ENCODE data around the gene PLEKHH2.

Gene PLEKHH2

GRCh38 chr2:43803113-43803512 lies 166.1 kb downstream of the PLEKHH2 start:
- POLR2A ChIA-PET: no interaction called here
- Histone ChIP-seq H3K4me1 (ENCODE audit: control extremely low read depth in 1 of 4, control insufficient read depth in 4 of 4, insufficient read depth in 4 of 4, low read length in 3 of 4) (no peaks in the 10 kb centered on the region), H3K27ac (ENCODE audit: insufficient read depth in 1 of 2, low read depth in 1 of 2, low read length in 2 of 2, poor library complexity in 1 of 2, severe bottlenecking in 2 of 2) (no peak overlapping the region), H3K36me3 (ENCODE audit: control insufficient read depth in 4 of 4, insufficient read depth in 4 of 4, low read length in 3 of 4) (peaks cover 0 to 6% (median 3%) of the 10 kb centered on the region in 4 experiments), H3K27me3 (replicated peaks in 2 of 5; ENCODE audit: control insufficient read depth in 4 of 5, insufficient read depth in 5 of 5, low read length in 4 of 5) (no peaks in the 10 kb centered on the region), H3K4me3 (ENCODE audit: control insufficient read depth in 1 of 7, extremely low read depth in 1 of 7, insufficient read depth in 4 of 7, low read depth in 2 of 7, low read length in 6 of 7) (no peak overlapping the region), H3K9me3 (ENCODE audit: control extremely low read depth in 1 of 5, control insufficient read depth in 4 of 5, insufficient read depth in 2 of 5, low read depth in 1 of 5, low read length in 4 of 5) (no peaks in the 10 kb centered on the region)
- WGBS (ENCODE audit: insufficient coverage): no CpG with 5 or more reads among the region's 1 CpG
- CTCF ChIA-PET: no interaction called here
- no peak for DNase-seq

- ChIA-PET CTCF (no interaction called here), POLR2A (no interaction called here)
- Histone ChIP-seq H3K9me3 (ENCODE audit: control extremely low read depth in 1 of 5, control insufficient read depth in 4 of 5, insufficient read depth in 2 of 5, low read depth in 1 of 5, low read length in 4 of 5) (no peaks in the 10 kb centered on the region), H3K27ac (ENCODE audit: insufficient read depth in 1 of 2, low read depth in 1 of 2, low read length in 2 of 2, poor library complexity in 1 of 2, severe bottlenecking in 2 of 2) (no peak overlapping the region), H3K4me3 (ENCODE audit: control insufficient read depth in 1 of 7, extremely low read depth in 1 of 7, insufficient read depth in 4 of 7, low read depth in 2 of 7, low read length in 6 of 7) (no peak overlapping the region), H3K27me3 (replicated peaks in 2 of 5; ENCODE audit: control insufficient read depth in 4 of 5, insufficient read depth in 5 of 5, low read length in 4 of 5) (no peaks in the 10 kb centered on the region), H3K4me1 (ENCODE audit: control extremely low read depth in 1 of 4, control insufficient read depth in 4 of 4, insufficient read depth in 4 of 4, low read length in 3 of 4) (no peaks in the 10 kb centered on the region), H3K36me3 (ENCODE audit: control insufficient read depth in 4 of 4, insufficient read depth in 4 of 4, low read length in 3 of 4) (peaks cover 0 to 10% (median 4%) of the 10 kb centered on the region in 4 experiments)
- DNase-seq: no peak
- 100% methylated on average over 1 of the region's 2 CpGs for WGBS (ENCODE audit: insufficient coverage)
These were observed 169.6 kb downstream of the PLEKHH2 start for GRCh38 chr2:43806719-43807031.

GRCh38 chr2:43810452-43810851 lies 173.4 kb downstream of the PLEKHH2 start:
- CTCF ChIA-PET: interaction anchor here (1.4 kb wide), 1 partner anchor 11 kb away, joined by 6 read pairs; no protein-coding TSS in a partner anchor
- POLR2A ChIA-PET: no interaction called here
- WGBS (ENCODE audit: insufficient coverage): 100% methylated on average over 1 of the region's 2 CpGs

GRCh38 chr2:43810888-43811287 lies 173.8 kb downstream of the PLEKHH2 start:
- ChIA-PET POLR2A (no interaction called here), CTCF (no interaction called here)
- Histone ChIP-seq H3K4me1 (ENCODE audit: control extremely low read depth in 1 of 4, control insufficient read depth in 4 of 4, insufficient read depth in 4 of 4, low read length in 3 of 4) (no peaks in the 10 kb centered on the region), H3K9me3 (ENCODE audit: control extremely low read depth in 1 of 5, control insufficient read depth in 4 of 5, insufficient read depth in 2 of 5, low read depth in 1 of 5, low read length in 4 of 5) (no peaks in the 10 kb centered on the region), H3K36me3 (ENCODE audit: control insufficient read depth in 4 of 4, insufficient read depth in 4 of 4, low read length in 3 of 4) (peaks cover 0 to 4% (median under 1%) of the 10 kb centered on the region in 4 experiments), H3K4me3 (ENCODE audit: control insufficient read depth in 1 of 7, extremely low read depth in 1 of 7, insufficient read depth in 4 of 7, low read depth in 2 of 7, low read length in 6 of 7) (no peak overlapping the region), H3K27ac (ENCODE audit: insufficient read depth in 1 of 2, low read depth in 1 of 2, low read length in 2 of 2, poor library complexity in 1 of 2, severe bottlenecking in 2 of 2) (no peak overlapping the region), H3K27me3 (replicated peaks in 2 of 5; ENCODE audit: control insufficient read depth in 4 of 5, insufficient read depth in 5 of 5, low read length in 4 of 5) (no peaks in the 10 kb centered on the region)
- no peak for DNase-seq
- WGBS (ENCODE audit: insufficient coverage): no CpG with 5 or more reads among the region's 1 CpG

More at GRCh38 chr2:43810452-43810851, 173.4 kb downstream of the PLEKHH2 start:
- no peak overlapping the region for H3K27ac ChIP-seq (ENCODE audit: insufficient read depth in 1 of 2, low read depth in 1 of 2, low read length in 2 of 2, poor library complexity in 1 of 2, severe bottlenecking in 2 of 2)
- no peaks in the 10 kb centered on the region for H3K9me3 ChIP-seq (ENCODE audit: control extremely low read depth in 1 of 5, control insufficient read depth in 4 of 5, insufficient read depth in 2 of 5, low read depth in 1 of 5, low read length in 4 of 5)
- H3K4me1 ChIP-seq (ENCODE audit: control extremely low read depth in 1 of 4, control insufficient read depth in 4 of 4, insufficient read depth in 4 of 4, low read length in 3 of 4): no peaks in the 10 kb centered on the region
- peaks cover 0 to 4% (median 2%) of the 10 kb centered on the region in 4 experiments for H3K36me3 ChIP-seq (ENCODE audit: control insufficient read depth in 4 of 4, insufficient read depth in 4 of 4, low read length in 3 of 4)
- no peaks in the 10 kb centered on the region for H3K27me3 ChIP-seq (replicated peaks in 2 of 5; ENCODE audit: control insufficient read depth in 4 of 5, insufficient read depth in 5 of 5, low read length in 4 of 5)
- no peak overlapping the region for H3K4me3 ChIP-seq (ENCODE audit: control insufficient read depth in 1 of 7, extremely low read depth in 1 of 7, insufficient read depth in 4 of 7, low read depth in 2 of 7, low read length in 6 of 7)
- DNase-seq: no peak

GRCh38 chr2:43812006-43812405 lies 174.9 kb downstream of the PLEKHH2 start:
- DNase-seq: no peak
- Histone ChIP-seq H3K27ac (ENCODE audit: insufficient read depth in 1 of 2, low read depth in 1 of 2, low read length in 2 of 2, poor library complexity in 1 of 2, severe bottlenecking in 2 of 2) (no peak overlapping the region), H3K4me3 (ENCODE audit: control insufficient read depth in 1 of 7, extremely low read depth in 1 of 7, insufficient read depth in 4 of 7, low read depth in 2 of 7, low read length in 6 of 7) (no peak overlapping the region), H3K36me3 (ENCODE audit: control insufficient read depth in 4 of 4, insufficient read depth in 4 of 4, low read length in 3 of 4) (peaks cover 0 to 4% (median under 1%) of the 10 kb centered on the region in 4 experiments), H3K27me3 (replicated peaks in 2 of 5; ENCODE audit: control insufficient read depth in 4 of 5, insufficient read depth in 5 of 5, low read length in 4 of 5) (no peaks in the 10 kb centered on the region), H3K4me1 (ENCODE audit: control extremely low read depth in 1 of 4, control insufficient read depth in 4 of 4, insufficient read depth in 4 of 4, low read length in 3 of 4) (no peaks in the 10 kb centered on the region), H3K9me3 (ENCODE audit: control extremely low read depth in 1 of 5, control insufficient read depth in 4 of 5, insufficient read depth in 2 of 5, low read depth in 1 of 5, low read length in 4 of 5) (no peaks in the 10 kb centered on the region)
- WGBS (ENCODE audit: insufficient coverage): 100% methylated on average over 1 of the region's 2 CpGs
- ChIA-PET POLR2A (no interaction called here), CTCF (no interaction called here)

- no peak overlapping the region for H3K4me3 ChIP-seq (ENCODE audit: control insufficient read depth in 1 of 7, extremely low read depth in 1 of 7, insufficient read depth in 4 of 7, low read depth in 2 of 7, low read length in 6 of 7)
- H3K9me3 ChIP-seq (ENCODE audit: control extremely low read depth in 1 of 5, control insufficient read depth in 4 of 5, insufficient read depth in 2 of 5, low read depth in 1 of 5, low read length in 4 of 5): no peaks in the 10 kb centered on the region
- POLR2A ChIA-PET: no interaction called here
- no peak for DNase-seq
- peaks cover 0 to 4% (median under 1%) of the 10 kb centered on the region in 4 experiments for H3K36me3 ChIP-seq (ENCODE audit: control insufficient read depth in 4 of 4, insufficient read depth in 4 of 4, low read length in 3 of 4)
- 100% methylated on average over 1 of the region's 2 CpGs for WGBS (ENCODE audit: insufficient coverage)
- no peaks in the 10 kb centered on the region for H3K27me3 ChIP-seq (replicated peaks in 2 of 5; ENCODE audit: control insufficient read depth in 4 of 5, insufficient read depth in 5 of 5, low read length in 4 of 5)
- CTCF ChIA-PET: no interaction called here
- H3K27ac ChIP-seq (ENCODE audit: insufficient read depth in 1 of 2, low read depth in 1 of 2, low read length in 2 of 2, poor library complexity in 1 of 2, severe bottlenecking in 2 of 2): no peak overlapping the region
- H3K4me1 ChIP-seq (ENCODE audit: control extremely low read depth in 1 of 4, control insufficient read depth in 4 of 4, insufficient read depth in 4 of 4, low read length in 3 of 4): no peaks in the 10 kb centered on the region
These were observed 175.9 kb downstream of the PLEKHH2 start for GRCh38 chr2:43812947-43813346.

GRCh38 chr2:43814711-43815110 lies 177.7 kb downstream of the PLEKHH2 start:
- POLR2A ChIA-PET: no interaction called here
- Histone ChIP-seq H3K36me3 (ENCODE audit: control insufficient read depth in 4 of 4, insufficient read depth in 4 of 4, low read length in 3 of 4) (no peaks in the 10 kb centered on the region), H3K27ac (ENCODE audit: insufficient read depth in 1 of 2, low read depth in 1 of 2, low read length in 2 of 2, poor library complexity in 1 of 2, severe bottlenecking in 2 of 2) (no peak overlapping the region), H3K27me3 (replicated peaks in 2 of 5; ENCODE audit: control insufficient read depth in 4 of 5, insufficient read depth in 5 of 5, low read length in 4 of 5) (no peaks in the 10 kb centered on the region), H3K9me3 (ENCODE audit: control extremely low read depth in 1 of 5, control insufficient read depth in 4 of 5, insufficient read depth in 2 of 5, low read depth in 1 of 5, low read length in 4 of 5) (no peaks in the 10 kb centered on the region), H3K4me1 (ENCODE audit: control extremely low read depth in 1 of 4, control insufficient read depth in 4 of 4, insufficient read depth in 4 of 4, low read length in 3 of 4) (no peaks in the 10 kb centered on the region), H3K4me3 (ENCODE audit: control insufficient read depth in 1 of 7, extremely low read depth in 1 of 7, insufficient read depth in 4 of 7, low read depth in 2 of 7, low read length in 6 of 7) (no peak overlapping the region)
- no peak for DNase-seq
- CTCF ChIA-PET: no interaction called here
- WGBS (ENCODE audit: insufficient coverage): no CpG with 5 or more reads among the region's 3 CpGs
